Vagina (tissue), 2 donors: ENCODE data around the gene MND1. TPM values are rescaled to one million over a fixed set of nuclear protein-coding genes. Genes with fewer than 3 reads are reported as not detected.

Source experiments
- DNase-seq, 2 donors: peaks; one replicate each; pipeline ENCODE4 v3.0.0-alpha.2; 2017; ENCODE audit errors: extremely low spot score in 2 of 2
- H3K27ac ChIP-seq: fragments of 200-600 bp; sonication (generic); one replicate; pipeline ENCODE4 v1.5.1; 2019
- H3K27me3 ChIP-seq: fragments of 200-600 bp; sonication (generic); one replicate; pipeline ENCODE4 v1.5.1; 2019
- H3K36me3 ChIP-seq, 2 donors: fragments of 200-600 bp; sonication (generic); one replicate each; pipeline ENCODE4 v1.5.1; 2017 to 2019
- H3K4me1 ChIP-seq: fragments of 200-600 bp; sonication (generic); one replicate; pipeline ENCODE4 v1.5.1; 2019
- H3K4me3 ChIP-seq, 2 donors: fragments of 200-600 bp; sonication (generic); 1 replicate in 1 of 2; 2 replicates in 1 of 2; pipeline ENCODE4 v1.5.1; 2016 to 2019
- H3K9me3 ChIP-seq: fragments of 200-600 bp; sonication (generic); one replicate; pipeline ENCODE4 v1.5.1; 2019
- POLR2A ChIP-seq, 2 donors: fragments of 450-650 bp; IDR thresholded peaks; one replicate each; pipeline ENCODE4 v1.6.1; 2017; ENCODE audit warnings: antibody characterized with exemption in 2 of 2, mild to moderate bottlenecking in 2 of 2, moderate library complexity in 2 of 2
- POLR2AphosphoS5 ChIP-seq, 2 donors: sonication (generic); formaldehyde crosslinking; IDR thresholded peaks; one replicate each; pipeline ENCODE4 v1.9.0; 2017; ENCODE audit warnings: antibody characterized with exemption in 2 of 2, mild to moderate bottlenecking in 2 of 2, low read depth in 1 of 2; ENCODE audit not compliant: insufficient read depth in 1 of 2
- intact Hi-C: fragments of 100-400 bp; cut with DNase I; formaldehyde crosslinking; loops from one replicate; pipeline ENCODE4 v1.15.1; 2023
- total RNA-seq: library from RNA; depleted of rRNA; stranded (reverse); fragments of >200 nt; gene quantifications from one replicate; pipeline ENCODE4 v1.2.3, GENCODE V29; 2016
- TF ChIP-seq, protein P1 (sequence below), 3 experiments: fragments of 450-650 bp in 2 of 3; fragments of 200-600 bp in 1 of 3; sonication (generic) in 1 of 3; IDR thresholded peaks; one replicate each; pipeline ENCODE4 v1.5.1; 2017 to 2019; ENCODE audit warnings: antibody characterized with exemption in 3 of 3, mild to moderate bottlenecking in 2 of 3, moderate library complexity in 2 of 3

The MND1 gene, protein sequence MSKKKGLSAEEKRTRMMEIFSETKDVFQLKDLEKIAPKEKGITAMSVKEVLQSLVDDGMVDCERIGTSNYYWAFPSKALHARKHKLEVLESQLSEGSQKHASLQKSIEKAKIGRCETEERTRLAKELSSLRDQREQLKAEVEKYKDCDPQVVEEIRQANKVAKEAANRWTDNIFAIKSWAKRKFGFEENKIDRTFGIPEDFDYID
- not detected for total RNA-seq

DNA sequence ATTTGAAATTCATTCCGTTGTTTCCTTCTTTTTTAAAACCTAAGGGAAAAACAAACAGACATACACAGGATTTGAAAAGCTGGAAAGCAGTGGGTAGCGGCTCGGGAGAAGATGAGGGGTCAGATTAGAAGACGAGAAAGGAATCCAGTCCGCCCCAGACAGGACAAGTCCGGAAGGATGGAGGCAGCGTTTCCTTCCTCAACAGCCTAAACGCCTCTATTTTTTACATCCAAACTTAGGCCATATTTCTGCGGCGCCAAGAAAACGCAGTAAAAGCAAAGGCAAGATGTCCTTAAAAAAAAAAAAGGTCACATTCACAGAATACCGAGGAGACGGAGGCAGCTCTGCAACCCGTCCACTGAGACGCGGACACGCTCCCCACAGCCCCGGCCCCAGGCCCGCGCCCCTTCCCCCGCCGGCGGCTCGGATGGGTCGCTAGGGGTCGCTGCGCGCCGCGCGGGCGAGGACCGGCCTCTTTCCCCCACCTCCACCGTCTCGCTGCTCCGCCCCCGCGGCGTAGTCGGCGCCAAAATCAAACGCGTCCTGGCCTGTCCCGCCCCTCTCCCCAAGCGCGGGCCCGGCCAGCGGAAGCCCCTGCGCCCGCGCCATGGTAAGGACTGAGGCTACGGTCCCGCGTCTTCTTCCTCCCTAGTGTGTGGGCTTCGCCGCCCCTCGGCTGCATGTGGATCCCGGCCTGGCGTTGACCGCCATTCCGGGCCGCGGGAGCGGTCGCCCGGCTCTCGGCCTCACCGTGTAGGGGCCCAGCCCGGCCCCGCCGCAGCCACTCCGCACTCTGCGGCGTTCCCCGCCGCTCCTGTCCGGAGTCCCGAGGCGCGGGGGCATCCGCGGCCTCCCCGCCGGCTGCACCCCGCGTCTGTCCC, at the start of gene MND1:
MND1 (plus strand) TSS at position 558 of the 881 bp plus-strand sequence; CDS start at position 608, 50 bp downstream.
- Histone ChIP-seq H3K27ac (peak within 1 kb of the TSS; percentile 53), H3K4me3 (peak within 1 kb of the TSS; percentile 72 to 78), H3K4me1 (no peaks in the 10 kb centered on the region), H3K9me3 (no peaks in the 10 kb centered on the region), H3K36me3 (no peaks in the 10 kb centered on the region), H3K27me3 (no peaks in the 10 kb centered on the region)
- intact Hi-C loops, result no loop called here
- no peak for DNase-seq
- TF ChIP-seq POLR2AphosphoS5 (IDR thresholded peaks at IDR 0.05; ENCODE audit: insufficient read depth in 1 of 2, low read depth in 1 of 2) (peak in 1 of 2 donors; percentile 28), POLR2A (IDR thresholded peaks at IDR 0.05) (no peak)
- TF ChIP-seq, protein P1, sequence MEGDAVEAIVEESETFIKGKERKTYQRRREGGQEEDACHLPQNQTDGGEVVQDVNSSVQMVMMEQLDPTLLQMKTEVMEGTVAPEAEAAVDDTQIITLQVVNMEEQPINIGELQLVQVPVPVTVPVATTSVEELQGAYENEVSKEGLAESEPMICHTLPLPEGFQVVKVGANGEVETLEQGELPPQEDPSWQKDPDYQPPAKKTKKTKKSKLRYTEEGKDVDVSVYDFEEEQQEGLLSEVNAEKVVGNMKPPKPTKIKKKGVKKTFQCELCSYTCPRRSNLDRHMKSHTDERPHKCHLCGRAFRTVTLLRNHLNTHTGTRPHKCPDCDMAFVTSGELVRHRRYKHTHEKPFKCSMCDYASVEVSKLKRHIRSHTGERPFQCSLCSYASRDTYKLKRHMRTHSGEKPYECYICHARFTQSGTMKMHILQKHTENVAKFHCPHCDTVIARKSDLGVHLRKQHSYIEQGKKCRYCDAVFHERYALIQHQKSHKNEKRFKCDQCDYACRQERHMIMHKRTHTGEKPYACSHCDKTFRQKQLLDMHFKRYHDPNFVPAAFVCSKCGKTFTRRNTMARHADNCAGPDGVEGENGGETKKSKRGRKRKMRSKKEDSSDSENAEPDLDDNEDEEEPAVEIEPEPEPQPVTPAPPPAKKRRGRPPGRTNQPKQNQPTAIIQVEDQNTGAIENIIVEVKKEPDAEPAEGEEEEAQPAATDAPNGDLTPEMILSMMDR (IDR thresholded peaks at IDR 0.05), result peak; percentile 54 to 99 (median 72)

DNA sequence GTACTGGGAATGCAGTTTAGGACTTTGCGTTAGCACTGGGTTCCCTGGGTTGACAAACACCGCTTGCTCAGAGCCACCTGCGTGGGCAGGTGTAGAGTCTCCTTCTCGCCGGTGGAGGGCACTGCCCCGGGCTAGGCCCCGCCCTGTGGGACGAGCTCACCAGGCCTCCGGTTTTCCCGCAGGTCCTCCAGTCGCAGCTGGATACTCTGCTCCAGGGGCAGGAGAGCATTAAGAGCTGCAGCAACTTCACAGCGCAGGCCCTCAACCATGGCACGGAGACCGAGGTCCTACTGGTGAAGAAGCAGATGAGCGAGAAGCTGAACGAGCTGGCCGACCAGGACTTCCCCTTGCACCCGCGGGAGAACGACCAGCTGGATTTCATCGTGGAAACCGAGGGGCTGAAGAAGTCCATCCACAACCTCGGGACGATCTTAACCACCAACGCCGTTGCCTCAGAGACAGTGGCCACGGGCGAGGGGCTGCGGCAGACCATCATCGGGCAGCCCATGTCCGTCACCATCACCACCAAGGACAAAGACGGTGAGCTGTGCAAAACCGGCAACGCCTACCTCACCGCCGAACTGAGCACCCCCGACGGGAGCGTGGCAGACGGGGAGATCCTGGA, 49.2 kb upstream of the MND1 start:
- Histone ChIP-seq H3K9me3 (no peaks in the 10 kb centered on the region), H3K27me3 (no peaks in the 10 kb centered on the region), H3K36me3 (peaks cover 0 to 16% of the 10 kb centered on the region in 2 donors), H3K4me3 (no peak overlapping the region), H3K4me1 (peaks cover 25% of the 10 kb centered on the region), H3K27ac (no peak overlapping the region)
- DNase-seq, result no peak
- intact Hi-C loops, result no loop called here
- no peak for TF ChIP-seq POLR2AphosphoS5 (IDR thresholded peaks at IDR 0.05; ENCODE audit: insufficient read depth in 1 of 2, low read depth in 1 of 2)

DNA sequence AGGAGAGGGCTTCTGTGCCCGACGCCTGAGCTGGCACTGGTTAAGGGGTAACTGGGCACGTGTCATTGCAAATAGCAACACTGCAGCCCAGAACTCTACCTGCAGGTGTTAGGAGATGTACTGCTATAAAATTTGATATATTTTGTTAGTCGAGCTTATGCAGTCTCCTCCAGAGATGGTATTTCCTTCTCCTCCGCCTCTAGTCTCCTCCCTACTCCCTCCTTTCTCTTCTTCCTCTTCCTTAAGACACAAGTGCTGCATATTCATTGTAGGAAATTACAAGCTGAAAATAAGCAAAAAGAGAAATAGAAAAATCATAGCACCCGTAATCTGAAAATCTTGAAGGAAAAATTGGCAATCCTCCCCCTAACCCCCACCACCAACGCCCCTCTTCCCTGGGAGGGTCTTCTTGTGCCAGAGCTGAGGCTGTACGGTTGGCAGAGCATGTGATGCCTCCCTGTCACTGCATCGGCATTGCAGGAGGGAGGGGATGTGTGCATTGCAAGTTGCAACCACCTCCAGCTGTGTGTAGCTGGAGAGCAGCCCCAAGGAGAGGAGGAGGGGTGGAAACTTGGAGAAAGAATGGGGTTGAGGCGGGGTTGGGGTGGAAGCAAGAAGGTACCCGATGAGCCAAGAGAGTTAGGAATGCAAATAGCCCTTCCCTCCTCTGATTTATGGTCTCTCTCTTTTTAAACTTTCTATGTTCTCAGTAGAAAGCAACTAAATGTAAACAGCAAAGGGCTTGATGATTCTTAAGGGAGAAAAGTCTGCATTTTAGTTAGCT, 48.3 kb upstream of the MND1 start:
- DNase-seq, result no peak
- Histone ChIP-seq H3K4me3 (peak overlapping the region in 1 of 2 donors; percentile 3), H3K9me3 (no peaks in the 10 kb centered on the region), H3K27ac (peak overlapping the region; percentile 36), H3K36me3 (peaks cover 0 to 22% of the 10 kb centered on the region in 2 donors), H3K27me3 (no peaks in the 10 kb centered on the region), H3K4me1 (peaks cover 25% of the 10 kb centered on the region)
- TF ChIP-seq, protein P1 (IDR thresholded peaks at IDR 0.05), result no peak
- TF ChIP-seq POLR2AphosphoS5 (IDR thresholded peaks at IDR 0.05; ENCODE audit: insufficient read depth in 1 of 2, low read depth in 1 of 2) (no peak), POLR2A (IDR thresholded peaks at IDR 0.05) (no peak)
- intact Hi-C loops, result no loop called here

DNA sequence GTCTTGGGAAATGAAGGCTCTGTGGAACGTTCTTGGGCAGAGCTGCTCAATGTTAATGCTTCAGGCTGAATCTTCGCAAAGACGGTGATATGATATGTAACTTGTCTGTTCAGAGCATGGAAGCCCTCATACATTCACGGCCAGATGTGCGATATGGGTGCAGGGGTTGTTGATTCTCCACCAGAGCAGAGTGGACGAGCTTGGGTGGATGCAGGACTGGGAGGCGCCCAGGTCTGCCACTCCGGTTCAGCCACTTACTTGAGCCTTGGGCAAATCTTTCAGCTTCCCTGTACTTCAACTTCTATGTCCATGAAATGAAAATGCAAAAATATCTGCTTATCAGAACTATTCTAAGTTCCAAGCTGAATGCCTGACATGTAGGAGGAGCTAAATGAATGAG, 47.4 kb upstream of the MND1 start:
- H3K4me3 ChIP-seq, result peak overlapping the region in 1 of 2 donors; percentile 3
- peaks cover 25% of the 10 kb centered on the region for H3K4me1 ChIP-seq

More for the DNA sequence above, 47.4 kb upstream of the MND1 start:
- no peak for DNase-seq
- intact Hi-C loops, result no loop called here
- Histone ChIP-seq H3K27me3 (no peaks in the 10 kb centered on the region), H3K27ac (peak overlapping the region; percentile 36), H3K36me3 (peaks cover 0 to 22% of the 10 kb centered on the region in 2 donors), H3K9me3 (no peaks in the 10 kb centered on the region)
- TF ChIP-seq POLR2A (IDR thresholded peaks at IDR 0.05), result no peak
- no peak for TF ChIP-seq POLR2AphosphoS5 (IDR thresholded peaks at IDR 0.05; ENCODE audit: insufficient read depth in 1 of 2, low read depth in 1 of 2)
- TF ChIP-seq, protein P1 (IDR thresholded peaks at IDR 0.05), result no peak
